ENCODE measurements around the gene SUSD5.

The SUSD5 gene

DNA sequence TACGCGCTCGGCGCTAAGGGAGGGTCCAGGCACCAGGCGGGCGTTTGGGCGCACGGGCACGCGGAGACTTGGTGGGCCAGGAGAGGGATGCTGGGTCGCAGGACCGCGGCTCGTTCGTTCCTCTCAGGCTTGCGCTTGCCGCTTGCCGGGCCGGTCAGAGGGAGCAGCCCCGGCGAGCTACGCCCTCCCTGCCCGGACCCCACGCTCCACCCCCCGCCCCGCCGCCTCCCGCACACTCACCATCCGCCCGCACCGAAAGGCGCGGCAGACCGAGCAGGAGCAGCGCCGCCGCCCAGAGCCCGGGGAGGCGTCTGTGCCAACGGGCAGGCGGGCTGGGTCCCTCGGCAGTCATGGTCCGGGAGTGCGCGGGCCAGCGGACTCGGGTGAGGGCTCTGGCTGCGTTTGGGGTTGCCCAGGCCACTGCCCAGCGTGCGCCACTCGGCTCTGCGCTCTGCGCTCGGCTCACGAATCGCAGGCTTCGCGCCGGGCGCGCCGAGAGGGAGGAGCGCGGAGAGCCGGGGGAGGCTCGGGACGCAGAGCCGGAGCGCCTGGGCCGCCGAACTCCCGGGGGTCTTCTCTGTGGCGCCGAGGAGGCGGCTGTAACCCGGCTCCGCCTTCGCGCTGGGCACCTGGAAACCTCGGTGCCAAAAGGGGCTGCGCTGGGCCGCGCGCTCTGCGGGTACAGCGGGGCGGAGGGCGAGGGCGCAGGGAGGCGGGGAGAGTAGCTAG, at the start of gene SUSD5:
TSS of gene SUSD5 (minus strand) at position 365 of the 729 bp plus-strand sequence. CDS start at position 352, 13 bp downstream.
- Histone ChIP-seq H3K27me3 (ENCODE audit: control insufficient read depth in 1 of 2, insufficient read depth in 2 of 2, low read length in 2 of 2) (peaks cover 10 to 13% of the 10 kb centered on the region in 2 donors), H3K9ac (ENCODE audit: low read length in 2 of 2) (no peak within 1 kb of the TSS), H3K4me1 (ENCODE audit: control insufficient read depth, insufficient read depth, low read length) (peaks cover 7% of the 10 kb centered on the region), H3K36me3 (ENCODE audit: control insufficient read depth in 2 of 2, insufficient read depth in 2 of 2, low read length in 2 of 2) (no peaks in the 10 kb centered on the region), H3K4me3 (ENCODE audit: low read length in 2 of 2) (peak within 1 kb of the TSS; percentile 53 to 61), H3K9me3 (ENCODE audit: control insufficient read depth in 2 of 2, low read length in 2 of 2) (no peaks in the 10 kb centered on the region), H3K27ac (ENCODE audit: low read length) (no peak within 1 kb of the TSS)

DNA sequence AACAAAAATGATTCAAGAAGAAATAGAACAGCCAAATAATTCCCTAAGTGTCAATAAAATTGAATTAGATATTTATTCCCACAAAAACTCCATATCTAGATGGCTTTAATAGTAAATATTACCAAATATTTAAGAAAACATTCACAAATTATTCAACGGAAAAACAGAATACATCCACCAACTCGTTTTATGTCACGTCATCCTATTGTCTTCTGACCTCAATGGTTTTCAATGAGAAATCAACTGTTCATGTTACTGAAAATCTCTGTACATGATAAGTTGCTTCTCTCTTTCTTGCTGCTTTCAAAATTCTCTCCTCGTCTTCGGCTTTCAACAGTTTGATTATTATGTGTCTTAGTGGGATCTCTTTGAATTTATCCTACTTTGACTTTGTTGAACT, 41.5 kb upstream of the SUSD5 start:
- Histone ChIP-seq H3K27me3 (ENCODE audit: control insufficient read depth in 1 of 2, insufficient read depth in 2 of 2, low read length in 2 of 2) (no peaks in the 10 kb centered on the region), H3K4me3 (ENCODE audit: low read length in 2 of 2) (no peak overlapping the region), H3K9me3 (ENCODE audit: control insufficient read depth in 2 of 2, low read length in 2 of 2) (no peaks in the 10 kb centered on the region), H3K27ac (ENCODE audit: low read length) (no peak overlapping the region), H3K4me1 (ENCODE audit: control insufficient read depth, insufficient read depth, low read length) (no peaks in the 10 kb centered on the region), H3K36me3 (ENCODE audit: control insufficient read depth in 2 of 2, insufficient read depth in 2 of 2, low read length in 2 of 2) (no peaks in the 10 kb centered on the region), H3K9ac (ENCODE audit: low read length in 2 of 2) (no peak overlapping the region)

DNA sequence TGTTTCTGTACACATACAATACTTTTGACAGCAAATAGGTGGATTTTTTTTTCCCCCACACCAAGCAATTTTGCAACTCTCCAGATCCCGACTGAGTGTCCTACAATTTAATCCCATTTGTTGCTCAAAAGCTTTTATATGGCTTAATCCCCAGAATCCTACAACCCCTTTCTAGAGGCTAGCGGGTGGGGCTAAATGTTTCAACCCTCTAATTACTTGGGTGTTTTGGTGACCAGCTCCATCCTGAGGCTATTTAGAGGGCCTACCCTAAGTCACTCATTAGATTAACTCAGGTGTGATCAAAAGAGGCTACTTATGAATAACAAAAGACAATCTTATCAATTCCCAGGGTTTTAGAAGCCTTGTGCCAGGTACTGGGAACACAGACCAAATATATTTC, 37.6 kb upstream of the SUSD5 start:
- Histone ChIP-seq H3K9me3 (ENCODE audit: control insufficient read depth in 2 of 2, low read length in 2 of 2) (no peaks in the 10 kb centered on the region), H3K4me1 (ENCODE audit: control insufficient read depth, insufficient read depth, low read length) (no peaks in the 10 kb centered on the region), H3K4me3 (ENCODE audit: low read length in 2 of 2) (no peak overlapping the region), H3K9ac (ENCODE audit: low read length in 2 of 2) (no peak overlapping the region), H3K36me3 (ENCODE audit: control insufficient read depth in 2 of 2, insufficient read depth in 2 of 2, low read length in 2 of 2) (no peaks in the 10 kb centered on the region), H3K27me3 (ENCODE audit: control insufficient read depth in 1 of 2, insufficient read depth in 2 of 2, low read length in 2 of 2) (no peaks in the 10 kb centered on the region), H3K27ac (ENCODE audit: low read length) (no peak overlapping the region)

DNA sequence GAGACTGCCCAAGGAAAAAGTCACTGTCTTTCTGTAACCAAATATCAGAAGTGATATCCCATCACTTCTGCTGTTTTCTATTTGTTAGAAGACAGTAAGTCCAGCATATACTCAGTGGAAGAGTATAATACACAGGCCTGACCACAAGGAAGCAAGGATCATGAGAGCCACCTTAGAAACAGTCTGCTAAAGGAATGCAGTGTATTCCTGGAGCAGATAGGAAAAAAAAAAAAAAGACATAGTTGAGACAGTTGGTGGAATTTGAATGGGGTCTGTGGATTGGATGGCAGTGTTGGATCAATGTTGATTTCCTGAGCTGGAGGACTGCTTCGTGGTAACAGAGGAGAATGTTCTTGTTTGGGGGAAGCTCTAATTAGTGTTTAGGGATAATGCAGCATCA, 32.1 kb upstream of the SUSD5 start:
- Histone ChIP-seq H3K27me3 (ENCODE audit: control insufficient read depth in 1 of 2, insufficient read depth in 2 of 2, low read length in 2 of 2) (no peaks in the 10 kb centered on the region), H3K27ac (ENCODE audit: low read length) (no peak overlapping the region), H3K9me3 (ENCODE audit: control insufficient read depth in 2 of 2, low read length in 2 of 2) (no peaks in the 10 kb centered on the region), H3K9ac (ENCODE audit: low read length in 2 of 2) (no peak overlapping the region), H3K36me3 (ENCODE audit: control insufficient read depth in 2 of 2, insufficient read depth in 2 of 2, low read length in 2 of 2) (no peaks in the 10 kb centered on the region), H3K4me1 (ENCODE audit: control insufficient read depth, insufficient read depth, low read length) (no peaks in the 10 kb centered on the region), H3K4me3 (ENCODE audit: low read length in 2 of 2) (no peak overlapping the region)

DNA sequence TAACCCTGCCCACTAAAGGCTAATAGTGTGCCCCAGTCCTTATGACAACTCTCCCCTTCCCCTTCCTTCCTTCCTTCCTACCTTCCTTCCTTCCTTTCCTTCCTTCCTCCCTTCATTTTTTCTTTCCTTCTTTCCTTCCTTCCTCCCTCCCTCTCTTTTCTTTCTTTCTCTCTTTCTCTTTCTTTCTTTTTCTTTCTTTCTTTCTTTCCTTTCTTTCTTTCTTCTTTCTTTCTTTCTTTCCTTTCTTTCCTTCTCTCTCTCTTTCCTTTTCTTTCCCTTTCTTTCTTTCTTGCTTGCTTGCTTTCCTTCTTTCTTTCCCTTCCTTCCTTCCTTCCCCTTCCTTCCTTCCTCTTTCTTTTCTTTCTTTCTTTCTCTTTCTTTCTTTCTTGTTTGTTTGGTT, 28.2 kb upstream of the SUSD5 start:
- Histone ChIP-seq H3K9me3 (ENCODE audit: control insufficient read depth in 2 of 2, low read length in 2 of 2) (no peaks in the 10 kb centered on the region), H3K27me3 (ENCODE audit: control insufficient read depth in 1 of 2, insufficient read depth in 2 of 2, low read length in 2 of 2) (no peaks in the 10 kb centered on the region), H3K9ac (ENCODE audit: low read length in 2 of 2) (no peak overlapping the region), H3K4me3 (ENCODE audit: low read length in 2 of 2) (no peak overlapping the region), H3K4me1 (ENCODE audit: control insufficient read depth, insufficient read depth, low read length) (no peaks in the 10 kb centered on the region), H3K36me3 (ENCODE audit: control insufficient read depth in 2 of 2, insufficient read depth in 2 of 2, low read length in 2 of 2) (no peaks in the 10 kb centered on the region), H3K27ac (ENCODE audit: low read length) (no peak overlapping the region)

DNA sequence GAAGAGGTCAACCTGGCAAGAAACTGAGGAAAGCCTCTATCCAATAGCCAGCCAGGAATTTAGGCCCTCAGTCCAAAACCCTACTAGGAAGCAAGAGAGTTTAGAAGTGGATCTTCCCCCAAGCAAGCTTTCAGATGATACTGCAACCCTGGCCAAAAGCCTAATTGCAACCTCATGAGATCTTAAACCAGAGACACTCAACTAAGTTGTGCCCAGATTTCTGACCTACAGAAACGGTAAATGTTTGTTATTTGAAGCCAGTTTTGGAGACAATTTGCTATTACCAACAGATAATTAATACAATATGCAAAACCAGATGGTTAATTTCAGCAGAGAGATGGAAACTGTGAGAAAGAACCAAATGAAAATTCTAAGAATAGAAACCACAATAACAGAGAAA, 21.7 kb upstream of the SUSD5 start:
- no peak overlapping the region for H3K27ac ChIP-seq (ENCODE audit: low read length)
- H3K36me3 ChIP-seq (ENCODE audit: control insufficient read depth in 2 of 2, insufficient read depth in 2 of 2, low read length in 2 of 2) = no peaks in the 10 kb centered on the region
- no peak overlapping the region for H3K4me3 ChIP-seq (ENCODE audit: low read length in 2 of 2)
- no peaks in the 10 kb centered on the region for H3K9me3 ChIP-seq (ENCODE audit: control insufficient read depth in 2 of 2, low read length in 2 of 2)
- H3K27me3 ChIP-seq (ENCODE audit: control insufficient read depth in 1 of 2, insufficient read depth in 2 of 2, low read length in 2 of 2) = no peaks in the 10 kb centered on the region
- no peaks in the 10 kb centered on the region for H3K4me1 ChIP-seq (ENCODE audit: control insufficient read depth, insufficient read depth, low read length)
- no peak overlapping the region for H3K9ac ChIP-seq (ENCODE audit: low read length in 2 of 2)

DNA sequence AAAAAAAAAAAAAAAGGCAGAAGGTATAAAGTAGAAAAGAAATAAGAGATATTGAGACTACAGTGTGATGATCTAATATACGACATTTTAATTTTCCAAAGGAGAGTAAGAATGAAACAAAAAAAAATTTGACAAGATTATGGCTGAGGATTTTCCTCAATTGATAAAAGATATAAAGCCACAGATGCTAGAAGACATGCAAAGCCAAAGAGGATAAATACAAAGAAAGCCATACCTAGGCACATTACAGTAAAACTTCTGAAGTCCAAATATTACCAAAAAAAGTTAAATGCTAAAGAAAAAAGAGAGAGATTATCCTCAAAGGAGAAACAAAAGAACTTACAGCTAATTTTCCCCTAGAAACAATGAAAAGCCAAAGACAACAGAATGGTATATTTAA, 20.3 kb upstream of the SUSD5 start:
- H3K4me1 ChIP-seq (ENCODE audit: control insufficient read depth, insufficient read depth, low read length) = no peaks in the 10 kb centered on the region
- no peak overlapping the region for H3K9ac ChIP-seq (ENCODE audit: low read length in 2 of 2)
- H3K27me3 ChIP-seq (ENCODE audit: control insufficient read depth in 1 of 2, insufficient read depth in 2 of 2, low read length in 2 of 2) = no peaks in the 10 kb centered on the region
- no peaks in the 10 kb centered on the region for H3K9me3 ChIP-seq (ENCODE audit: control insufficient read depth in 2 of 2, low read length in 2 of 2)
- no peaks in the 10 kb centered on the region for H3K36me3 ChIP-seq (ENCODE audit: control insufficient read depth in 2 of 2, insufficient read depth in 2 of 2, low read length in 2 of 2)
- H3K27ac ChIP-seq (ENCODE audit: low read length) = no peak overlapping the region
- no peak overlapping the region for H3K4me3 ChIP-seq (ENCODE audit: low read length in 2 of 2)

DNA sequence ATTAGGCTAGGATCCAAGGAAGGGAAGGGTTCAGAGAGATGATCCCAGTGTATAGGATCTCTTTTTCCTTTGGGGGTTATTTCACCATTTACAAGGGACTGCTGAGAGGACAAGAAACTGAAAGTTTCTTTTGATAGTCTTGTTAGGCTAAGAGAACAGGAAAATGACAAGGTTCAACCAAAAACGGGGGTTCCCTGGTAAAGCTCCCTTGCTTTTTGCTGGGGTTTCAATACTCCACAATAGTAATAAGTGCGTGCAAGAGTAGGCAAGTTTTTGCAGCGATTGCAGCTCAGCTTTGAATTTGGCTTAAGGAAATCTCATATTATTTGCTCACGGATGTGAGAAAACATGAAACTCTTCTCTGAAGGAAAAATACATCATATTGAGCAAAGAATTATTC, 18.8 kb upstream of the SUSD5 start:
- Histone ChIP-seq H3K27ac (ENCODE audit: low read length) (no peak overlapping the region), H3K9ac (ENCODE audit: low read length in 2 of 2) (no peak overlapping the region), H3K27me3 (ENCODE audit: control insufficient read depth in 1 of 2, insufficient read depth in 2 of 2, low read length in 2 of 2) (no peaks in the 10 kb centered on the region), H3K36me3 (ENCODE audit: control insufficient read depth in 2 of 2, insufficient read depth in 2 of 2, low read length in 2 of 2) (no peaks in the 10 kb centered on the region), H3K4me3 (ENCODE audit: low read length in 2 of 2) (no peak overlapping the region), H3K4me1 (ENCODE audit: control insufficient read depth, insufficient read depth, low read length) (no peaks in the 10 kb centered on the region), H3K9me3 (ENCODE audit: control insufficient read depth in 2 of 2, low read length in 2 of 2) (no peaks in the 10 kb centered on the region)

DNA sequence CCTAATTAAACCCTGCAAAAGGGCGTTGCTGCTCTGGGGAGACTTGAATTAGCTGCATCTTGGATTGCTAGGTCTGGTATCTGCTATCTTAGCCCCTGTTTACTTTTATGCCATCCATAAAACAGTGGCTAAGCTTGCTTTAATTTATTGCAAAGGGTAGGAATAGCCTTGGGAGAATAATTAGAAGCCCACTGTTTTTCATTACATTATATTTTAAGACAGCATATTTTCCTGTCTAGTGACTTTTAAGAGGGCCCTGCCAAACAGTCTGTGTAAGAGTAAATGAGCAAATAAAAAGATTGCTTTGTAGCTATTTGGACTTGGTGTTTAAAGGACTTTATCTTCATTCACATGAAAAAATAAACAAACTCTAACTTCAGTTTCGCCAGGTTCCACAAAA, 17.4 kb upstream of the SUSD5 start:
- no peaks in the 10 kb centered on the region for H3K9me3 ChIP-seq (ENCODE audit: control insufficient read depth in 2 of 2, low read length in 2 of 2)
- no peaks in the 10 kb centered on the region for H3K36me3 ChIP-seq (ENCODE audit: control insufficient read depth in 2 of 2, insufficient read depth in 2 of 2, low read length in 2 of 2)
- no peak overlapping the region for H3K4me3 ChIP-seq (ENCODE audit: low read length in 2 of 2)

DNA sequence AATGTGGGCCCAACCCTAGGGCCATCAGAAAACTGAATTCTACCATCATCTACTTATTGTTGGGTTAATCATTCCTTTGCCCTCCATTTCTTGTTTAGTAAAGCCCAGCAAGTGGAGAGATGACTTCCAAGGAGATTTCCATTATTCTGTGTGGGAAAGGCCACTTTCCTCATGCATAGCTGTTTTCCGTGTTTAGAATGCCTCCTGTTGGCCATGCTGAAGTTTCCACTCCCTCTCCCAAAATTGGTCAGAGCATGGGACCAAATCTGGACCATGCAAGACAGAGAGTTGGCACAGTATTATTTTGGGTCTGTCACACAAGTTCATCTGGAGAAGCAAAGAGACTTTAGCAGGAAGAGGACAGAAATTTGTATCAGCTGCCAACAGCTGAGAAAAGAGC, 15.3 kb upstream of the SUSD5 start:
- H3K4me3 ChIP-seq (ENCODE audit: low read length in 2 of 2) = no peak overlapping the region
- H3K27me3 ChIP-seq (ENCODE audit: control insufficient read depth in 1 of 2, insufficient read depth in 2 of 2, low read length in 2 of 2) = no peaks in the 10 kb centered on the region
- no peak overlapping the region for H3K27ac ChIP-seq (ENCODE audit: low read length)
- H3K9me3 ChIP-seq (ENCODE audit: control insufficient read depth in 2 of 2, low read length in 2 of 2) = no peaks in the 10 kb centered on the region
- no peaks in the 10 kb centered on the region for H3K36me3 ChIP-seq (ENCODE audit: control insufficient read depth in 2 of 2, insufficient read depth in 2 of 2, low read length in 2 of 2)
- H3K4me1 ChIP-seq (ENCODE audit: control insufficient read depth, insufficient read depth, low read length) = no peaks in the 10 kb centered on the region
- no peak overlapping the region for H3K9ac ChIP-seq (ENCODE audit: low read length in 2 of 2)

More for the DNA sequence above, 17.4 kb upstream of the SUSD5 start:
- Histone ChIP-seq H3K4me1 (ENCODE audit: control insufficient read depth, insufficient read depth, low read length) (no peaks in the 10 kb centered on the region), H3K27me3 (ENCODE audit: control insufficient read depth in 1 of 2, insufficient read depth in 2 of 2, low read length in 2 of 2) (no peaks in the 10 kb centered on the region), H3K27ac (ENCODE audit: low read length) (no peak overlapping the region), H3K9ac (ENCODE audit: low read length in 2 of 2) (no peak overlapping the region)

DNA sequence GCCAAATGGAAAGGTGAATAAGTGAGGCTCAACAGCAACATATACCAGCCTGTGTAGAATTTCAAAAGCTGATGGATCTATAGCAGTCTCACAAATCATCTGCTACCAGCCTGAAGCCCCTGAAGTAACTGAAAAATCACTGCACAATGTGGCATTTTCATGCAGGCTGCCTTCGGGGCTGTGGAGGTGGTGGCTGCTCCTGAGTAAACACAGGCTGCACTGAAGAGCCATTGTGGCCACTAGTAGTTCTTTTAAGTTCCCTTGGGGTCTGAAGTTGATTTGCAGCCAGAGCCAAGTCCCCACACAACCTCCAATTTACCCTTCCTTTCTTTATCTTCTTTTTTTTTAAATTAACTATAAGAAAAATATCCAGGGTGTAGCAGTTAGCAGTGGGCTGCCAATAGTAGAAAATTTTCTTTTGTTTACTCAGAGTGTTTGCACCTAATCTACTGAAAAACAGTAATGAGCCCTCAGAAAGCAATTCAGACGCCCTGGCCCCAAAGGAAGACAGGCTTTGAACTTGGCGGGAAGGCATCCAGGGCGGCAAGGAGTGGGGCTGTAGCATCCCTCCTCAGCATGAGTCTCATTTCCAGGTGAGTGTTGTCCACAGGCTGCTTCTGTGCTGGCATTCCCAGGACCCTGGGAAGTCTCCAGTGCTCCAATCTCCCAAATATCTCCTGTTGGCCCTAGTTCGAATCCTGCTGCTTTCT, 13.3 kb upstream of the SUSD5 start:
- Histone ChIP-seq H3K9me3 (ENCODE audit: control insufficient read depth in 2 of 2, low read length in 2 of 2) (no peaks in the 10 kb centered on the region), H3K36me3 (ENCODE audit: control insufficient read depth in 2 of 2, insufficient read depth in 2 of 2, low read length in 2 of 2) (no peaks in the 10 kb centered on the region), H3K9ac (ENCODE audit: low read length in 2 of 2) (no peak overlapping the region), H3K27ac (ENCODE audit: low read length) (no peak overlapping the region), H3K27me3 (ENCODE audit: control insufficient read depth in 1 of 2, insufficient read depth in 2 of 2, low read length in 2 of 2) (no peaks in the 10 kb centered on the region), H3K4me1 (ENCODE audit: control insufficient read depth, insufficient read depth, low read length) (no peaks in the 10 kb centered on the region), H3K4me3 (ENCODE audit: low read length in 2 of 2) (no peak overlapping the region)
